HepG2 (cell line): ENCODE results near the gene NFE2. TPM values are rescaled to one million over a fixed set of nuclear protein-coding genes. Genes with fewer than 3 reads are reported as not detected.

Experiments
- BCL6 ChIP-seq: IDR thresholded peaks from 2 replicates; pipeline ENCODE4 v1.6.1; 2016; ENCODE audit warnings: missing genetic modification reagents, missing compliant biosample characterization
- EP300 ChIP-seq, 3 experiments: sonication (generic) in 1 of 3; formaldehyde crosslinking in 1 of 3; IDR thresholded peaks; 2 replicates each; pipeline versions ENCODE4 v1.5.1 to v1.6.1; 2011 to 2020; ENCODE audit warnings: low read depth in 2 of 3, low read length in 2 of 3, borderline replicate concordance in 1 of 3, improper control_type of control experiment in 1 of 3, mild to moderate bottlenecking in 1 of 3, missing genetic modification reagents in 1 of 3, moderate library complexity in 1 of 3
- FOSL1 ChIP-seq: sonication (generic); formaldehyde crosslinking; IDR thresholded peaks from 2 replicates; pipeline ENCODE4 v1.9.0; 2021; ENCODE audit warnings: missing genetic modification reagents, borderline replicate concordance
- HDAC2 ChIP-seq: sonication (generic); formaldehyde crosslinking; IDR thresholded peaks from 2 replicates; pipeline ENCODE4 v1.4.0; 2020; ENCODE audit warnings: missing genetic modification reagents
- MAFG ChIP-seq: sonication (generic); formaldehyde crosslinking; IDR thresholded peaks from 2 replicates; pipeline ENCODE4 v1.5.1; 2020; ENCODE audit warnings: mild to moderate bottlenecking, missing genetic modification reagents
- MXD4 ChIP-seq: IDR thresholded peaks from 2 replicates; pipeline ENCODE4 v1.6.1; 2016; ENCODE audit warnings: mild to moderate bottlenecking, missing biosample characterization, missing genetic modification reagents
- NR1H2 ChIP-seq: sonication (generic); formaldehyde crosslinking; IDR thresholded peaks from 2 replicates; pipeline ENCODE4 v1.8.1; 2022; ENCODE audit warnings: low read depth, missing genetic modification reagents, borderline replicate concordance
- RBM22 ChIP-seq: fragments of 200-400 bp; formaldehyde crosslinking; optimal IDR thresholded peaks from 2 replicates; pipeline ENCODE3; 2017; ENCODE audit warnings: mild to moderate bottlenecking, low read length, moderate library complexity
- SMARCC2 ChIP-seq: fragments of 450-650 bp; IDR thresholded peaks from 2 replicates; pipeline ENCODE4 v1.6.1; 2017; ENCODE audit warnings: antibody characterized with exemption, mild to moderate bottlenecking
- SOX13 ChIP-seq, 3 experiments: fragments of 450-650 bp in 1 of 3; sonication (generic) in 1 of 3; formaldehyde crosslinking in 1 of 3; IDR thresholded peaks in 2 of 3; conservative IDR thresholded peaks in 1 of 3; 2 replicates each; pipeline versions ENCODE4 v1.5.0 to v1.6.1; 2016 to 2020; ENCODE audit warnings: antibody characterized with exemption in 1 of 3, mild to moderate bottlenecking in 1 of 3, missing compliant biosample characterization in 1 of 3, missing genetic modification reagents in 1 of 3, moderate library complexity in 1 of 3
- SOX5 ChIP-seq: IDR thresholded peaks from 2 replicates; pipeline ENCODE4 v1.6.1; 2016; ENCODE audit warnings: borderline replicate concordance
- TBL1XR1 ChIP-seq: fragments of 150-350 bp; IDR thresholded peaks from 2 replicates; pipeline ENCODE4 v1.6.1; 2014; ENCODE audit warnings: borderline replicate concordance, low read length; ENCODE audit not compliant: partially characterized antibody
- ZBTB21 ChIP-seq: sonication (generic); formaldehyde crosslinking; IDR thresholded peaks from 2 replicates; pipeline ENCODE4 v1.4.0; 2020; ENCODE audit warnings: missing genetic modification reagents
- ZMYM4 ChIP-seq: sonication (generic); formaldehyde crosslinking; IDR thresholded peaks from 2 replicates; pipeline ENCODE4 v1.8.1; 2023; ENCODE audit warnings: mild to moderate bottlenecking, missing genetic modification reagents
- ZNF143 ChIP-seq: sonication (generic); formaldehyde crosslinking; IDR thresholded peaks from 2 replicates; pipeline ENCODE4 v1.4.0; 2020; ENCODE audit warnings: missing genetic modification reagents
- ZNF160 ChIP-seq: sonication (generic); formaldehyde crosslinking; IDR thresholded peaks from 2 replicates; pipeline ENCODE4 v1.8.0; 2022; ENCODE audit warnings: mild to moderate bottlenecking, inconsistent platforms, missing genetic modification reagents
- ZNF205 ChIP-seq: IDR thresholded peaks from 2 replicates; pipeline ENCODE4 v1.6.1; 2018; ENCODE audit warnings: missing biosample characterization, missing genetic modification reagents
- ZNF235 ChIP-seq: sonication (generic); formaldehyde crosslinking; IDR thresholded peaks from 2 replicates; pipeline ENCODE4 v1.8.1; 2023; ENCODE audit warnings: mild to moderate bottlenecking, missing genetic modification reagents, borderline replicate concordance
- ZNF264 ChIP-seq: sonication (generic); formaldehyde crosslinking; IDR thresholded peaks from 2 replicates; pipeline ENCODE4 v1.4.0; 2020; ENCODE audit warnings: missing genetic modification reagents
- ZNF350 ChIP-seq: sonication (generic); formaldehyde crosslinking; IDR thresholded peaks from 2 replicates; pipeline ENCODE4 v1.4.0; 2020; ENCODE audit warnings: mild to moderate bottlenecking, low read depth, missing genetic modification reagents, borderline replicate concordance
- ZNF354B ChIP-seq: sonication (generic); formaldehyde crosslinking; IDR thresholded peaks from 2 replicates; pipeline ENCODE4 v1.8.0; 2022; ENCODE audit warnings: mild to moderate bottlenecking, missing genetic modification reagents
- ZNF460 ChIP-seq: sonication (generic); formaldehyde crosslinking; IDR thresholded peaks from 2 replicates; pipeline ENCODE4 v1.5.1; 2020; ENCODE audit warnings: missing genetic modification reagents, mild to moderate bottlenecking, borderline replicate concordance
- ZNF547 ChIP-seq: sonication (generic); formaldehyde crosslinking; IDR thresholded peaks from 2 replicates; pipeline ENCODE4 v1.5.1; 2020; ENCODE audit warnings: mild to moderate bottlenecking, missing genetic modification reagents
- ZNF616 ChIP-seq: sonication (generic); formaldehyde crosslinking; IDR thresholded peaks from 2 replicates; pipeline ENCODE4 v1.5.0; 2020; ENCODE audit warnings: low read depth, mild to moderate bottlenecking, missing genetic modification reagents
- ZNF674 ChIP-seq: sonication (generic); formaldehyde crosslinking; IDR thresholded peaks from 2 replicates; pipeline ENCODE4 v1.5.0; 2020; ENCODE audit warnings: low read depth, mild to moderate bottlenecking, missing genetic modification reagents
- ZNF720 ChIP-seq: sonication (generic); formaldehyde crosslinking; IDR thresholded peaks from 2 replicates; pipeline ENCODE4 v1.4.0; 2020; ENCODE audit warnings: missing genetic modification reagents
- polyA plus RNA-seq, 8 experiments: library from polyadenylated mRNA; depleted of rRNA in 3 of 8; stranded (reverse) in 7 of 8; unstranded in 1 of 8; fragments of >200 nt; fragmentation: Illumina TruSeq in 4 of 8; extraction: Trizol in 4 of 8; gene quantifications; 2 replicates each; pipeline versions ENCODE4 v1.2.1 to v1.2.3, GENCODE V29; 2011 to 2016; ENCODE audit warnings: low read depth in 4 of 8, missing spikeins in 1 of 8, mixed read lengths in 1 of 8; ENCODE audit not compliant: insufficient read depth in 1 of 8
- total RNA-seq, 5 experiments: library from RNA; depleted of rRNA; stranded (reverse); fragments of >200 nt; fragmentation: Illumina TruSeq; extraction: Trizol; gene quantifications; 2 replicates each; pipeline ENCODE4 v1.2.3, GENCODE V29; 2016; ENCODE audit warnings: low read depth in 1 of 5
- TF ChIP-seq, protein P1 (sequence below): sonication (generic); formaldehyde crosslinking; IDR thresholded peaks from 2 replicates; pipeline ENCODE4 v1.8.0; 2022; ENCODE audit warnings: missing genetic modification reagents, low read depth, mild to moderate bottlenecking, borderline replicate concordance
- TF ChIP-seq, protein P2 (sequence below): sonication (generic); formaldehyde crosslinking; IDR thresholded peaks from 2 replicates; pipeline ENCODE4 v1.8.1; 2023; ENCODE audit warnings: missing genetic modification reagents, mild to moderate bottlenecking, borderline replicate concordance
- TF ChIP-seq, protein P3 (sequence below): sonication (generic); formaldehyde crosslinking; IDR thresholded peaks from 2 replicates; pipeline ENCODE4 v1.4.0; 2020; ENCODE audit warnings: missing genetic modification reagents, mild to moderate bottlenecking, borderline replicate concordance

Gene NFE2
- total and polyA plus RNA-seq, 2 of the 13 experiments (the other 11 are each of a cell fraction or from before 2014, with no cell fraction given), result 4.5 to 7.8 TPM

DNA sequence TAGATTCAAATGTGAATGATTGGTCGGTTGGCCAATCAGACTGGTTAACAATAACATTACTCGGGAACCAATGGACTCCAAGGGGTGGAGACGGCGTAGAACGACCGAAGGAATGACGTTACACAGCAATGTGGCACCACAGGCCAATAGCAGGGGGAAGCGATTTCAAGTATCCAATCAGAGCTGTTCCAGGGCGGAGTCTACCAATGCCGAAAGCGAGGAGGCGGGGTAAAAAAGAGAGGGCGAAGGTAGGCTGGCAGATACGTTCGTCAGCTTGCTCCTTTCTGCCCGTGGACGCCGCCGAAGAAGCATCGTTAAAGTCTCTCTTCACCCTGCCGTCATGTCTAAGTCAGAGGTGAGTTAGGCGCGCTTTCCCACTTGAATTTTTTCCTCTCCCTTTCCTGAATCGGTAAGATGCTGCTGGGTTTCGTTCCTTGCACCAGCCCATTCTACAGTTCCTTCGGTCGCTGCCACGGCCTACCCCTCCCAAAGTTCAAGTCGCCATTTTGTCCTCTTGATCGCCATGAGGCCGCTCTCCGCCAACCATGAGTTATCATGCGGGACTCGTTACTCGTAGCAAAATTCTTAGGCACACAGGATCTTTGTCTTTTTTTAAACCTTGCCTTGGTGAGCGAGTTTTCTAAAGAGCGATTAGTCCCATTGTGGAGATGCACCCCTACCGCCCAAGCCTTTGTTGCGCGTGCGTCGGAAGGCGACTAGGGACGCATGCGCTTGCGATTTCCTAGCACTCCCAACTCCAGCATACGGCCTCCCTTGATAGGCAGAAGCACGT is 20.2 kb downstream of the NFE2 start, which contains the start of gene HNRNPA1 (continued):
- TF ChIP-seq MXD4 (CRISPR knock-in tag) (no peak), SMARCC2 (no peak), FOSL1 (CRISPR knock-in tag) (no peak), ZNF264 (peak; percentile 48; the same call in 1 of the 2 replicates), ZNF674 (CRISPR knock-in tag) (peak; percentile 86; the same call in 1 of the 2 replicates), ZNF720 (CRISPR knock-in tag) (no peak), ZNF460 (no peak), ZMYM4 (CRISPR knock-in tag) (no peak; the same call in 1 of the 2 replicates), ZNF350 (CRISPR knock-in tag) (peak; percentile 81; the same call in 1 of the 2 replicates), TBL1XR1 (peak; percentile 51), ZNF616 (no peak), ZNF205 (CRISPR knock-in tag) (no peak), RBM22 (peak; percentile 99), BCL6 (CRISPR knock-in tag) (no peak), ZNF143 (CRISPR knock-in tag) (no peak), EP300 (IDR thresholded peaks at IDR 0.05; ENCODE audit: low read depth in 2 of 2, low read length in 2 of 2) (no peak), EP300 (CRISPR knock-in tag; IDR thresholded peaks at IDR 0.05; ENCODE audit: borderline replicate concordance) (no peak), MAFG (CRISPR knock-in tag) (no peak), ZNF354B (CRISPR knock-in tag) (no peak), ZNF160 (0 out of 2 replicates have a peak, but pooled peaks have one; percentile 29), ZBTB21 (no peak; the same call in 1 of the 2 replicates), SOX13 (IDR thresholded peaks at IDR 0.05) (no peak; the same call in 1 of the 2 replicates), SOX13 (CRISPR knock-in tag; conservative IDR thresholded peaks at IDR 0.05 in 1 of 2, IDR thresholded peaks at IDR 0.05 in 1 of 2) (peak in 1 of 2 experiments; percentile 42; a peak in 2 of 4 replicates), NR1H2 (CRISPR knock-in tag) (no peak), HDAC2 (CRISPR knock-in tag) (0 out of 2 replicates have a peak, but pooled peaks have one; percentile 14), ZNF235 (CRISPR knock-in tag) (no peak), ZNF547 (CRISPR knock-in tag) (peak; percentile 33; the same call in 1 of the 2 replicates), SOX5 (CRISPR knock-in tag) (0 out of 2 replicates have a peak, but pooled peaks have one; percentile 14)
- TF ChIP-seq, protein P1, sequence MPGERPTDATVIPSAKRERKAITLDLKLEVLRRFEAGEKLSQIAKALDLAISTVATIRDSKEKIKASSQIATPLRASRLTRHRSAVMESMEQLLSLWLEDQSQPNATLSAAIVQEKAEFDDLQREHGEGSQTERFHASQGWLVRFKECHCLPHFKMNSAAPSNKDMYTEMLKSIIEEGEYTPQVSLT (CRISPR knock-in tag), result no peak
- TF ChIP-seq, protein P2, sequence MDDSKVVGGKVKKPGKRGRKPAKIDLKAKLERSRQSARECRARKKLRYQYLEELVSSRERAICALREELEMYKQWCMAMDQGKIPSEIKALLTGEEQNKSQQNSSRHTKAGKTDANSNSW (CRISPR knock-in tag), result no peak
- TF ChIP-seq, protein P3, sequence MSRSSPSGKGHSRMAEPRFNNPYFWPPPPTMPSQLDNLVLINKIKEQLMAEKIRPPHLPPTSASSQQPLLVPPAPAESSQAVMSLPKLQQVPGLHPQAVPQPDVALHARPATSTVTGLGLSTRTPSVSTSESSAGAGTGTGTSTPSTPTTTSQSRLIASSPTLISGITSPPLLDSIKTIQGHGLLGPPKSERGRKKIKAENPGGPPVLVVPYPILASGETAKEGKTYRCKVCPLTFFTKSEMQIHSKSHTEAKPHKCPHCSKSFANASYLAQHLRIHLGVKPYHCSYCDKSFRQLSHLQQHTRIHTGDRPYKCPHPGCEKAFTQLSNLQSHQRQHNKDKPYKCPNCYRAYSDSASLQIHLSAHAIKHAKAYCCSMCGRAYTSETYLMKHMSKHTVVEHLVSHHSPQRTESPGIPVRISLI (CRISPR knock-in tag), result no peak
